HUES6 (cell line): ENCODE data around the gene BDNF.

Experiments used
- H3K27ac ChIP-seq: 2 replicates; pipeline ENCODE4 v1.7.0; 2013; ENCODE audit warnings: low read depth, mild to moderate bottlenecking, low read length, inconsistent platforms
- H3K27me3 ChIP-seq: 2 replicates; pipeline ENCODE4 v1.6.1; 2013; ENCODE audit warnings: low read length; ENCODE audit not compliant: control insufficient read depth, insufficient read depth
- H3K36me3 ChIP-seq: 2 replicates; pipeline ENCODE4 v1.6.1; 2013; ENCODE audit warnings: low read length; ENCODE audit not compliant: control insufficient read depth, insufficient read depth
- H3K4me1 ChIP-seq: 2 replicates; pipeline ENCODE4 v1.6.1; 2013; ENCODE audit warnings: low read length; ENCODE audit not compliant: control insufficient read depth, insufficient read depth
- H3K4me3 ChIP-seq: 2 replicates; pipeline ENCODE4 v1.5.1; 2013; ENCODE audit warnings: low read depth, low read length
- H3K9ac ChIP-seq: one replicate; pipeline ENCODE4 v1.6.1; 2013; ENCODE audit warnings: mild to moderate bottlenecking, low read length
- H3K9me3 ChIP-seq: 2 replicates; pipeline ENCODE4 v1.6.1; 2013; ENCODE audit warnings: low read depth, low read length; ENCODE audit not compliant: control insufficient read depth, insufficient read depth

Gene BDNF

DNA sequence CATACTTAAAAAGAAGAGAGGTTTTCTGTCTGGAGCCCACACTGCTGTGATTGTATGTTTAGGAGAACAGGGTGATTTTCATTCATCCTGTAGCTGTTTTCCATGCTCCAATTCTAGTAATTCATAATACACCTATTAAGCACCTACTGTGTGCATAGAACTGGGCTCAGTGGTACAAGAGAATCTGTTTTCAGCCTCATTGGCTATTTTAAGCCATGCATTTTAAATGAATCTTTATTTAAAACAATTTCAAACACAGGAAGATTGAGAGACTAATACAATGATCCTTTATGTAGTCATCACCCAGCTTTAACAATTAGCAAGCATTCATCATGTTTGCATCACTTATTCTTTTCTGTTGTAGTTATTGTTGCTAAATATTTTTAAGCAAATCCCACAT is 86.2 kb downstream of the BDNF start:
- H3K36me3 ChIP-seq, result peaks cover 39% of the 10 kb centered on the region
- H3K27ac ChIP-seq, result no peak overlapping the region
- no peaks in the 10 kb centered on the region for H3K9me3 ChIP-seq
- peaks cover 4% of the 10 kb centered on the region; the same call in 1 of the 2 replicates for H3K27me3 ChIP-seq
- no peak overlapping the region for H3K4me3 ChIP-seq
- H3K9ac ChIP-seq, result no peak overlapping the region
- H3K4me1 ChIP-seq, result 0 out of 2 replicates have a peak, but pooled peaks cover 4% of the 10 kb centered on the region

DNA sequence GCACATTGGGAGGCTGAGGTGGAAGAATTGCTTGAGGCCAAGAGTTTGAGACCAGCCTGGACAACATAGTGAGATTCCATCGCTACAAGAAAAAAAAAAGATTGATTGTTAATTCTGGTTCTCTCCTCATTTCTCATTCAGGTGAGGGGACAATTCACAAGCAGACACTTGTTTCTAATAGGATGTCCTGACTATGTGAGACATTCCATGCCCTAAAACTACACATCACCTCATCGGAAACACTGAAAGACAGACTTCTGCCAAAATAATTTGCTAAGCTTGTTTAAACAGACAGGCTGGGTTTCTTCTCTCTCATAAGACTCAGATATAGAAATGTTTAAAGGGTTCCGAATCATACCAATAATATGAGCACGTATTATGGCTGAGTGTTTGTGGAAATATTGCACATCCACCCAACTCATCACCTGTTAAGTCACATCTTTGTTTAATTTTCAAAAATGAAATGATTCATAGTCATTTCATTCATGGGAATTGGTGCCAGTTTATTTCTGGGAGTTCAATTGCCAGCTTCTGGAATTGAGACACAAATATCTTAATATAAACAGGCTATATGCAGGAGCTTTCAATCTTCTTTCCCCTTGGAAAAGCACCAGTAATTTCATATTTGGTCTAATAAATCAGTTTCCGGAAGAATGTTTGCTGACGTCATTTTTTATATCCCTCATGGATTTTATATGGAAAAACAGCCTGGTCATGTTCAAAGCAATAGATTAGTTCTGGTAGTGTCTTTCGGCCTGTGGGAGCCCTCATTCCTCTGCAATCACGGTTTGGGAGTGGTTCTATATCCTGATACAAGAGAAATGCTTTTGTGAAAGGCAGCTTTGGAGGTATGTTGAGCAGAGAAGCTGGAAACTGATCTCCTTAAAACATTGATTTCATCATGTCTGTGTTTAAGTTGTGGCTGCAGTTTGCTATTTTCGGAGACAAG is 87.0 kb downstream of the BDNF start:
- Histone ChIP-seq H3K27me3 (peaks cover 4% of the 10 kb centered on the region; the same call in 1 of the 2 replicates), H3K9me3 (no peaks in the 10 kb centered on the region), H3K4me3 (no peak overlapping the region), H3K27ac (no peak overlapping the region), H3K9ac (no peak overlapping the region), H3K36me3 (peaks cover 30% of the 10 kb centered on the region), H3K4me1 (0 out of 2 replicates have a peak, but pooled peaks cover 4% of the 10 kb centered on the region)

DNA sequence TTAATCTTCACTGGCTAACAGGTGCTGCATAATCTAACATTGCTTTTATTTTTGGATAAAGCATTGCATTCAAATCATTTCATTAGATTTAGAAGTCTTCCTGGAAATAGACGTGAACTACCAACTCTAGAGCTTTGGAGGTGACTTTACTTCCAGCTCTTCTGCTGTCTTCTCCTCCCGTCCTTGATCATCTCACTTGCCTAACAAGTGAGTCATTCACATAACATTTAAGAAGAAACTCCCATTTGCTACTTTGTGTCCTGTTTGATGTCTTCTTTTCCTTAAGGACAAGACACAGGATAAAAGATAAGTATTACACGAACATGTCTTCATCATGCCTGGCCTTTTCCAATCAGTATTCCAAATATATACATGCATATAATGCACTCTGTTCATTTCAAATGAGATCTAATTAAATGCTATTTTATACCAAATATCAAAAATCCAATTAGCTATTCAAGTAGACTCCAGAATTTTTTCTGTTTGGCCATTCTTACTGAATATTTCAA is 88.3 kb downstream of the BDNF start:
- H3K9ac ChIP-seq, result no peak overlapping the region
- no peaks in the 10 kb centered on the region for H3K9me3 ChIP-seq
- H3K27me3 ChIP-seq, result peaks cover 4% of the 10 kb centered on the region; the same call in 1 of the 2 replicates
- no peak overlapping the region for H3K27ac ChIP-seq
- H3K4me3 ChIP-seq, result no peak overlapping the region
- peaks cover 18% of the 10 kb centered on the region for H3K36me3 ChIP-seq
- 0 out of 2 replicates have a peak, but pooled peaks cover 4% of the 10 kb centered on the region for H3K4me1 ChIP-seq

DNA sequence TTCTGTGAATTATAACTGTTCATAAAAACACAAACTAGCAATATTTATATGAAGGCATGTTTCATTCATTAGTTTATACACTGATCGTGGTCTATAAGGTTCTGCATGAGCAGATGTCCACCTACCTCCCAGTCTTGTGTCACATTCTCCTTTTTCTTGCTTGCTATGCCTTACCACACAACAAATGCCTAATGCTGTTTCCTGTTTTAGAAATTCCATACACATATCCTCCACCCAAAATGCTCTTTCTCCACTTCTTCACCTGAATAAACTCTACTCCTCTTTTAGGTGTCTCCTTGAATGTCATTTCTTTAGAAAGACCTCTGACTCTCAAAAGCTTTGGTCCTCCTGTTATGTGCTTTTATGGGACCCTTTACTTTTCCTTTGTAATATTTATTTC is 88.9 kb downstream of the BDNF start:
- Histone ChIP-seq H3K9me3 (no peaks in the 10 kb centered on the region), H3K27ac (no peak overlapping the region), H3K27me3 (peaks cover 4% of the 10 kb centered on the region; the same call in 1 of the 2 replicates), H3K4me1 (0 out of 2 replicates have a peak, but pooled peaks cover 4% of the 10 kb centered on the region), H3K4me3 (no peak overlapping the region), H3K9ac (no peak overlapping the region), H3K36me3 (peaks cover 12% of the 10 kb centered on the region)

DNA sequence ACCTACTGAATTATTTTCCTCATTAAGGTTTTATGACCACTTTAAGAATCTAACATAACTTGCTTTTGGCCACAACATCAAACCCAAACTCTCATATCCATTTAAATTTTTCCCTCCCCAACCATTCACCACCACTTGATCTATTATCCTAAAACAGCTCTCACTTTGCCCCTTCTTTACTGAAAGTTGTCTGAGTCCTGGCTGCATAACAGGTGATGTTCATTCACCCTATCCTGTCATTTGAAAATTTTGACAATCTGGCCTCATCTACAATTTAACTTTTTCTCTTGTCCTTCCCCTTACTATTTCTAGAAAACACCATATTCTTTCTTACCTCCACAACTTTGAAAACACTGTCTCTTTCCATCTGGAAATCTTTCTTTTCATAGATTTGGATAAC is 89.3 kb downstream of the BDNF start:
- peaks cover 4% of the 10 kb centered on the region; the same call in 1 of the 2 replicates for H3K27me3 ChIP-seq
- H3K9me3 ChIP-seq, result no peaks in the 10 kb centered on the region
- 0 out of 2 replicates have a peak, but pooled peaks cover 4% of the 10 kb centered on the region for H3K4me1 ChIP-seq
- no peak overlapping the region for H3K27ac ChIP-seq
- H3K9ac ChIP-seq, result no peak overlapping the region
- H3K4me3 ChIP-seq, result no peak overlapping the region
- H3K36me3 ChIP-seq, result peaks cover 9% of the 10 kb centered on the region

DNA sequence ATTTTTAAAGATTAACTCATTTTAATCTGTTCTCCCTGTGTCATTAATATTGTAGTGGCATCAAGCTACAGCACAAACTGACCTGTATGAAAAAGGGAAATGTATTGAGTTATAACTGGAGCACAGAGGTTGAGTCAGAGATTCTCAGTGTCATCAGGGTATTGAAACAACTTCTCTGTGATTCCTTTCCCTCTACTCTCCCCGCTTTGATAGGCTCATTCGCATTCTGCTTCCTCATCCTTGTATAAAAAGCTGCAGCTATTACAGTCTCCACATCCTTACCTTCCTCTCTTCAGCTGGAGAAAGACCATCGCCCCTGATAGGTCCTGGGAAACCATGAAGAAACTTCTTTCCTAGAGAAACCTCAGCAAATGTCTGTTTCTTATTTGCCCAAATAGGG is 90.0 kb downstream of the BDNF start:
- peaks cover 11% of the 10 kb centered on the region; the same call in 1 of the 2 replicates for H3K27me3 ChIP-seq
- no peaks in the 10 kb centered on the region for H3K9me3 ChIP-seq
- no peak overlapping the region for H3K4me3 ChIP-seq
- no peak overlapping the region for H3K9ac ChIP-seq
- H3K27ac ChIP-seq, result no peak overlapping the region
- peaks cover 3% of the 10 kb centered on the region; the same call in 1 of the 2 replicates for H3K36me3 ChIP-seq
- 0 out of 2 replicates have a peak, but pooled peaks cover 4% of the 10 kb centered on the region for H3K4me1 ChIP-seq

DNA sequence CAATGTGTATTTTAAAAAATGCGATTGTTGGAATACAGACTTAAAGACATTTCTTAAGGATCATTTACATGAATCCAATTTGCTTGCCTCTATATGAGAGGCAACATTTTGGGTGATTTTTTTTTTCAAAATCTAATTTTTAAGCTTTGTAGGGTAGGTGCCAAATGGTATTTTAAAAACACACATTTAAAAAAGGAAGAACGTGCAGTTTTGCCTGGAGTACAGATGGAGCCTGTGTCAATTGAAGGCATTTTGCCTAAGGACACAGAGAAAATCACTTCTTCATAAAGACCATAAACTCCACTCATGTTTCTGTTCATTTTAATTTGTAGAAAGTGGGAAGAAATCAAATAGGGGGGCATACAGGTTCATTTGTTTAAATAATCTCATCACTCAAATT is 91.3 kb downstream of the BDNF start:
- H3K4me1 ChIP-seq, result 0 out of 2 replicates have a peak, but pooled peaks cover 4% of the 10 kb centered on the region
- no peak overlapping the region for H3K27ac ChIP-seq
- no peak overlapping the region for H3K9ac ChIP-seq
- no peak overlapping the region for H3K4me3 ChIP-seq
- H3K36me3 ChIP-seq, result no peaks in the 10 kb centered on the region
- H3K27me3 ChIP-seq, result peaks cover 12% of the 10 kb centered on the region; the same call in 1 of the 2 replicates
- H3K9me3 ChIP-seq, result no peaks in the 10 kb centered on the region

DNA sequence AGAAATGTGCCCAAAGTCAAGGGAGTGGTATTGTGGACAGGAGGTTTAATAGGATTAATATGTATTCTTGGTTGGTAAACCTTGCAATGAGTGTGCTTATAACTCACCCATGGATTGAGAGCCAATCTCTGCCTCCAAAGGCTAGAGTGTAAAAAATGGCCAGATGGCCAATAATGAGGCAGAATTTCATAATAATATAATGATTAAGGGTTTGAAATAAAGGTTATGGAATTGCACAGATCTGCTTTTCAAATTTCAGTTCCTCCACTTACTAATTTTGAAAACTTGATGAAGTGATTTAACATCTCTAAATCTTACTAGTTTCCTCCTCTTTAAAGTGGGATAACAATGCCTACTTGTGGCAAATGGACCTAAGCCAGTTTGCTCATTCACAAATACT is 94.8 kb downstream of the BDNF start:
- Histone ChIP-seq H3K9me3 (no peaks in the 10 kb centered on the region), H3K27ac (no peak overlapping the region), H3K9ac (no peak overlapping the region), H3K27me3 (peaks cover 12% of the 10 kb centered on the region; the same call in 1 of the 2 replicates), H3K36me3 (no peaks in the 10 kb centered on the region), H3K4me1 (0 out of 2 replicates have a peak, but pooled peaks cover 2% of the 10 kb centered on the region), H3K4me3 (no peak overlapping the region)
